Myocyte (in vitro differentiated cells): ENCODE data around the gene IFNL2. TPM values are rescaled to one million over a fixed set of nuclear protein-coding genes. Genes with fewer than 3 reads are reported as not detected.
"Not testable (repeated sequence)": the region's sequence is repeated elsewhere in the genome, so short reads cannot be mapped to it uniquely, and the experiment has no call there.

Experiments
- DNase-seq: peaks from one replicate; pipeline ENCODE4 v3.0.0-alpha.2; 2012; ENCODE audit warnings: low read depth
- polyA plus RNA-seq: library from polyadenylated mRNA; unstranded; fragments of >200 nt; gene quantifications from one replicate; pipeline ENCODE4 v1.2.1, GENCODE V29; 2012; ENCODE audit warnings: missing spikeins
- total RNA-seq: library from RNA; depleted of rRNA; stranded (reverse); fragments of >200 nt; gene quantifications from 2 replicates; pipeline ENCODE4 v1.2.3, GENCODE V29; 2014

IFNL2 gene
- total RNA-seq: not detected in 2 replicates
- not detected for polyA plus RNA-seq

- DNase-seq: not testable (repeated sequence)
These were observed at the start of gene IFNL2 for GRCh38 chr19:39268085-39268484. TSS of gene IFNL2 (plus strand) at chr19:39268396. CDS start at chr19:39268569, 173 bp downstream.

GRCh38 chr19:39219108-39219507, 49.1 kb upstream of the IFNL2 start:
- DNase-seq: not testable (repeated sequence)

- DNase-seq: peak; percentile 41
These were observed 44.4 kb upstream of the IFNL2 start for GRCh38 chr19:39223703-39224279.

- DNase-seq: no peak
These were observed 43.3 kb upstream of the IFNL2 start for GRCh38 chr19:39224910-39225309.

- no peak for DNase-seq
These were observed 38.0 kb upstream of the IFNL2 start for GRCh38 chr19:39230096-39230764.

GRCh38 chr19:39232708-39233107, 35.5 kb upstream of the IFNL2 start:
- no peak for DNase-seq

- no peak for DNase-seq
These were observed 31.7 kb upstream of the IFNL2 start for GRCh38 chr19:39236527-39236926.

GRCh38 chr19:39237200-39238184, 30.7 kb upstream of the IFNL2 start:
- DNase-seq: no peak

- no peak for DNase-seq
These were observed 30.0 kb upstream of the IFNL2 start for GRCh38 chr19:39238209-39238608.

GRCh38 chr19:39238944-39239343, 29.3 kb upstream of the IFNL2 start:
- no peak for DNase-seq

- no peak for DNase-seq
These were observed 27.8 kb upstream of the IFNL2 start for GRCh38 chr19:39240421-39240820.

- not testable (repeated sequence) for DNase-seq
These were observed 24.5 kb upstream of the IFNL2 start for GRCh38 chr19:39243741-39244140.

GRCh38 chr19:39244410-39245100, 23.6 kb upstream of the IFNL2 start, which contains the start of gene IFNL3:
TSS of gene IFNL3 (minus strand) at chr19:39245006. CDS start at chr19:39244967, 39 bp downstream.
- not testable (repeated sequence) for DNase-seq

- not testable (repeated sequence) for DNase-seq
These were observed 23.0 kb upstream of the IFNL2 start for GRCh38 chr19:39245166-39245565.

- DNase-seq: no peak
These were observed 21.1 kb upstream of the IFNL2 start for GRCh38 chr19:39246951-39247669.

- no peak for DNase-seq
These were observed 20.2 kb upstream of the IFNL2 start for GRCh38 chr19:39247701-39248664.

- DNase-seq: no peak
These were observed 19.4 kb upstream of the IFNL2 start, which contains the start of gene IFNL4 for GRCh38 chr19:39248806-39249205. TSS of gene IFNL4 (minus strand) at chr19:39248856.

GRCh38 chr19:39251081-39251480, 17.1 kb upstream of the IFNL2 start:
- no peak for DNase-seq

- no peak for DNase-seq
These were observed 16.4 kb upstream of the IFNL2 start for GRCh38 chr19:39251846-39252245.
